HG03196 (cell line): Measurements from ENCODE around the gene AKAP13.

Source experiments
- ATAC-seq: cut with Tn5 transposase; IDR thresholded peaks from one replicate; pipeline ENCODE4 v1.9.1; 2021; ENCODE audit not compliant: unreplicated experiment

Gene AKAP13

GRCh38 chr15:85748176-85748575, 367.8 kb downstream of the AKAP13 start:
- ATAC-seq: no peak

GRCh38 chr15:85748729-85749128, 368.3 kb downstream of the AKAP13 start:
- no peak for ATAC-seq

- ATAC-seq: no peak
These were observed 369.1 kb downstream of the AKAP13 start for GRCh38 chr15:85749261-85750151.

- ATAC-seq: no peak
These were observed 370.2 kb downstream of the AKAP13 start for GRCh38 chr15:85750319-85751290.

GRCh38 chr15:85751291-85752123, 371.1 kb downstream of the AKAP13 start:
- ATAC-seq: no peak

GRCh38 chr15:85752124-85752475, 371.7 kb downstream of the AKAP13 start:
- ATAC-seq: no peak

- no peak for ATAC-seq
These were observed 372.1 kb downstream of the AKAP13 start for GRCh38 chr15:85752491-85752961.

GRCh38 chr15:85753261-85753660, 372.9 kb downstream of the AKAP13 start:
- ATAC-seq: no peak

- ATAC-seq: no peak
These were observed 373.5 kb downstream of the AKAP13 start for GRCh38 chr15:85753791-85754452.

- no peak for ATAC-seq
These were observed 374.6 kb downstream of the AKAP13 start for GRCh38 chr15:85754989-85755388.

GRCh38 chr15:85755471-85755870, 375.1 kb downstream of the AKAP13 start:
- no peak for ATAC-seq

- no peak for ATAC-seq
These were observed 375.5 kb downstream of the AKAP13 start for GRCh38 chr15:85755942-85756341.

GRCh38 chr15:85756411-85757072, 376.1 kb downstream of the AKAP13 start:
- no peak for ATAC-seq

GRCh38 chr15:85757073-85757938, 376.9 kb downstream of the AKAP13 start:
- ATAC-seq: no peak

GRCh38 chr15:85757939-85758654, 377.7 kb downstream of the AKAP13 start:
- no peak for ATAC-seq

GRCh38 chr15:85758655-85758978, 378.2 kb downstream of the AKAP13 start:
- no peak for ATAC-seq

GRCh38 chr15:85759376-85759775, 379.0 kb downstream of the AKAP13 start:
- ATAC-seq: no peak

- ATAC-seq: no peak
These were observed 379.6 kb downstream of the AKAP13 start for GRCh38 chr15:85760049-85760448.
